Spleen (tissue), 7 donors: ENCODE measurements around the gene ZNF184.

ENCODE experiments used
- CTCF ChIP-seq, 11 experiments: fragments of 200-600 bp in 7 of 11; fragments of 450-650 bp in 4 of 11; sonication (generic) in 4 of 11; IDR thresholded peaks in 8 of 11; conservative IDR thresholded peaks in 3 of 11; 1 replicate in 7 of 11; 2 replicates in 4 of 11; pipeline versions ENCODE4 v1.4.0 to v1.8.0; 2016 to 2021; ENCODE audit warnings: antibody characterized with exemption in 11 of 11, inconsistent platforms in 4 of 11, mild to moderate bottlenecking in 1 of 11
- POLR2A ChIP-seq, 3 donors: fragments of 450-650 bp; IDR thresholded peaks; one replicate each; pipeline ENCODE4 v1.5.1; 2017; ENCODE audit warnings: antibody characterized with exemption in 3 of 3, mild to moderate bottlenecking in 1 of 3
- POLR2AphosphoS5 ChIP-seq, 3 donors: sonication (generic); formaldehyde crosslinking; IDR thresholded peaks; one replicate each; pipeline ENCODE4 v1.5.1; 2017; ENCODE audit warnings: antibody characterized with exemption in 3 of 3
- donor health status: DM: no; HTN: no; CAD: no; lungs with moderate emphysema.
- donor health status: DM: no; HTN: no; CAD: no.
- donor health status: DM: no; HTN: no; CAD: no.

GRCh38 chr6:27474672-27475071 lies 1.8 kb upstream of the ZNF184 start:
- no peak for TF ChIP-seq CTCF (IDR thresholded peaks at IDR 0.05 in 8 of 11, conservative IDR thresholded peaks at IDR 0.05 in 3 of 11)
- no peak for TF ChIP-seq POLR2A (IDR thresholded peaks at IDR 0.05)
- no peak for TF ChIP-seq POLR2AphosphoS5 (IDR thresholded peaks at IDR 0.05)
